Immature natural killer cell (primary cell): Measurements from ENCODE around the gene IGSF5. TPM values are rescaled to one million over a fixed set of nuclear protein-coding genes. Genes with fewer than 3 reads are reported as not detected.

Experiments
- DNase-seq, 3 donors: peaks; one replicate each; pipeline ENCODE4 v3.0.0; 2022; ENCODE audit warnings: mixed read lengths in 1 of 3
- H3K27ac Mint-ChIP-seq, 6 donors: one replicate each; pipeline ENCODE4 v1.8.0; 2020; ENCODE audit warnings: mixed read lengths in 6 of 6, mild to moderate bottlenecking in 5 of 6, inconsistent platforms in 4 of 6, moderate library complexity in 3 of 6
- H3K27me3 Mint-ChIP-seq, 3 donors: one replicate each; pipeline ENCODE4 v1.8.0; 2020 to 2021; ENCODE audit warnings: low read depth in 3 of 3, mild to moderate bottlenecking in 3 of 3, mixed read lengths in 3 of 3, moderate library complexity in 3 of 3, inconsistent platforms in 1 of 3
- H3K36me3 Mint-ChIP-seq, 3 donors: one replicate each; pipeline ENCODE4 v1.8.0; 2020; ENCODE audit warnings: mixed read lengths in 3 of 3, inconsistent platforms in 2 of 3, mild to moderate bottlenecking in 2 of 3
- H3K4me1 Mint-ChIP-seq, 2 donors: one replicate each; pipeline ENCODE4 v1.8.0; 2020; ENCODE audit warnings: inconsistent platforms in 2 of 2, mild to moderate bottlenecking in 2 of 2, mixed read lengths in 2 of 2, moderate library complexity in 1 of 2
- H3K4me3 Mint-ChIP-seq, 5 donors: one replicate each; pipeline ENCODE4 v1.8.0; 2020; ENCODE audit warnings: mild to moderate bottlenecking in 5 of 5, mixed read lengths in 5 of 5, inconsistent platforms in 3 of 5, moderate library complexity in 3 of 5
- H3K9me3 Mint-ChIP-seq, 6 donors: one replicate each; pipeline ENCODE4 v1.8.0; 2020; ENCODE audit warnings: mild to moderate bottlenecking in 6 of 6, mixed read lengths in 6 of 6, inconsistent platforms in 4 of 6, moderate library complexity in 3 of 6
- polyA plus RNA-seq, 3 donors: library from polyadenylated mRNA; unstranded; fragments of 300-500 nt; fragmentation: Illumina TruSeq; gene quantifications; one replicate each; pipeline ENCODE4 v1.2.3, GENCODE V29; 2021

IGSF5 gene
- polyA plus RNA-seq, 3 donors from 2014 or later, result not detected

DNA sequence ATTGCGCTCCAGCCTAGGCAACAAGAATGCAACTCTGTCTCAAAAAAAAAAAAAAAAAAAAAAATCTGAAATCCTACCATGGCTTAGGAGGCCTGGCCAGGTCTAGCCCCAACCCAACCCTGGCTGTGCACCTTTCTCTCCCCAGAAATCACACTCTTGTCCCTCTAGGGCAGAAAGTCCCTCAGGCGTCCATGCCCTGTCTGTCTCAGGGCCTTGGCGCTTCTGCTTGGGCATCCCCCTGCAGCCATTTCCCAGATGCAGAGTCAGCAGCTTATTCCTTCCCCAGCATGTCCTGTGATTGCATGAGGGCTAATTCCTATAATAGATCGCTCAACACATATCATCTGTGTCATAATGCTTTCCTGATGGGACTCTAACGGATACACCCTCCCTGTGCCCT lies 65.0 kb downstream of the IGSF5 start:
- DNase-seq, result no peak
- H3K27ac Mint-ChIP-seq, result no peak overlapping the region
- no peaks in the 10 kb centered on the region for H3K36me3 Mint-ChIP-seq
- no peaks in the 10 kb centered on the region for H3K4me1 Mint-ChIP-seq
- H3K27me3 Mint-ChIP-seq, result no peaks in the 10 kb centered on the region
- H3K9me3 Mint-ChIP-seq, result peaks cover 0 to 5% (median 0%) of the 10 kb centered on the region in 6 donors
- H3K4me3 Mint-ChIP-seq, result no peak overlapping the region

DNA sequence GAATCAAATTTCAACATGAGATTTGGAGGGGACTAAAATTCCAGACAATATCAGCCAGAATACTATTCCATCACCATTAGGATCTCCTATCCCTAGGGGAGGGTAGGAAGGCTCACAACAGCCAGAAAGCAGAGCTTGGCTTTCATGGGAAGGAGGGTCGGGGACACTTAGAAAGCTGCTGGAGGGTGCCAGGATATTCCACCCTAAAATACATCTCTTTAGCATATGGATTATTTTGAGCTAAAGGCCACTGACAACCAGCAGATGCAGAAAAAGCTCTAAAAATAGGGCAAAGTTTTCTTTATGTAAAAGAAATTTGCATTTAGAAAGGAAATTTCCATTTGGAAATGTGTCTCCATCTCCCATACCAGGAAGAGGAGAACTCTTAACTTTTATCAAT lies 68.0 kb downstream of the IGSF5 start:
- Mint-ChIP-seq H3K4me3 (no peak overlapping the region), H3K4me1 (no peaks in the 10 kb centered on the region), H3K9me3 (peaks cover 0 to 3% (median 0%) of the 10 kb centered on the region in 6 donors), H3K27me3 (peaks cover 0 to 1% (median 0%) of the 10 kb centered on the region in 3 donors), H3K27ac (no peak overlapping the region), H3K36me3 (no peaks in the 10 kb centered on the region)
- DNase-seq, result no peak

DNA sequence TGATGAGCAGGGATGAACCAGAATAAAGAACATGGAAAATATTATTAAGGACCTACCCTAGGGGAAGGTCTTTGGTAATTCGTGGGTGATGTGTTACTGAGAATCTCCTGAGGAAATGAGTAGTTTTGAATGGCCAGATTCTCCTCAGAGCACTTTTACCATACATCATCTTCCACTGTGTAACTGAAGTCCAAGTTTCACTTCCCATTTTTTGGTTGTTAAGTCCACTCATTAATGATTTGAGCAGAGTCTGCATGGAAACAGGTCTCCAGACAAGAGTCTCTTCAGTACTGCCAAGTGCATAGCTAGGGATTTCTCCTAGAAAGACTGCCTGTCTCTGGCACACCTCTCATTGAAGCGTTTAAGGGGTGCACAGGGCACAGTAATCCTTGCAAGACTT lies 73.6 kb downstream of the IGSF5 start:
- no peaks in the 10 kb centered on the region for H3K9me3 Mint-ChIP-seq
- H3K4me3 Mint-ChIP-seq, result no peak overlapping the region
- H3K27ac Mint-ChIP-seq, result no peak overlapping the region
- peaks cover 0 to 1% (median 0%) of the 10 kb centered on the region in 3 donors for H3K27me3 Mint-ChIP-seq
- DNase-seq, result no peak
- H3K4me1 Mint-ChIP-seq, result no peaks in the 10 kb centered on the region
- H3K36me3 Mint-ChIP-seq, result no peaks in the 10 kb centered on the region

GRCh38 chr21:39822042-39822441 lies 77.1 kb downstream of the IGSF5 start:
- peaks cover 0 to under 1% (median 0%) of the 10 kb centered on the region in 6 donors for H3K9me3 Mint-ChIP-seq
- no peak overlapping the region for H3K27ac Mint-ChIP-seq
- no peaks in the 10 kb centered on the region for H3K27me3 Mint-ChIP-seq
- no peaks in the 10 kb centered on the region for H3K4me1 Mint-ChIP-seq
- no peak overlapping the region for H3K4me3 Mint-ChIP-seq
- no peak for DNase-seq
- H3K36me3 Mint-ChIP-seq, result no peaks in the 10 kb centered on the region

GRCh38 chr21:39825250-39825649 lies 80.3 kb downstream of the IGSF5 start:
- Mint-ChIP-seq H3K36me3 (no peaks in the 10 kb centered on the region), H3K4me3 (no peak overlapping the region), H3K27ac (no peak overlapping the region), H3K4me1 (no peaks in the 10 kb centered on the region), H3K9me3 (peaks cover 0 to 2% (median 0%) of the 10 kb centered on the region in 6 donors), H3K27me3 (peaks cover 0 to 2% (median 1%) of the 10 kb centered on the region in 3 donors)
- DNase-seq, result no peak

- Mint-ChIP-seq H3K27me3 (peaks cover 0 to 3% (median 2%) of the 10 kb centered on the region in 3 donors), H3K4me1 (no peaks in the 10 kb centered on the region), H3K9me3 (peaks cover 0 to 3% (median 0%) of the 10 kb centered on the region in 6 donors), H3K27ac (no peak overlapping the region), H3K4me3 (no peak overlapping the region), H3K36me3 (no peaks in the 10 kb centered on the region)
- no peak for DNase-seq
These were observed 89.6 kb downstream of the IGSF5 start for GRCh38 chr21:39834543-39834942.

DNA sequence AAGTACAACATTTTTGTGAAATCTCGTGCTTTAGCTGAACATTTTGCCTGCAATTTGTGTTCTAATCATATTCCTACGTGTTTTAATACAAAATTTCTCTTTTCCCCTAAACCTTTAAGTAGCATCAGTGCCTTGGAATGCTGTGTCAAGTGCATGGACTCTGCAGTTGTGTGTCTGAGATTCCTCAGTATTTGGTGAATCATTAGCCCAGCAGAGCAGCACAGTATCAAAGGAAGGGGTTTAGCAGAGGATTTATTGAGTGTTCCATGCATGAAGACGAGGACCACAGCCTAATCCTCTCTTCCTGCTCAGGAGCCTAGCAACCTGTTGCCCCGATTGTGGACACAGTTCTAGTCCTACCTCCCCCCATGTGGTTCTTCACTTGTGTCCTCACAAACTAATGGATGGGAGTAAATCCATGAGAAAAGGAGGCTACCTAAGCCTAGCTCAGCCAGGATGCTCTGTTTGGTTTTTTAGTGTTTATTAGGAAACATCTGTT lies 92.9 kb downstream of the IGSF5 start:
- Mint-ChIP-seq H3K36me3 (no peaks in the 10 kb centered on the region), H3K4me3 (no peak overlapping the region), H3K9me3 (peaks cover 0 to 4% (median under 1%) of the 10 kb centered on the region in 6 donors), H3K4me1 (no peaks in the 10 kb centered on the region), H3K27ac (no peak overlapping the region), H3K27me3 (peaks cover 0 to 3% (median 0%) of the 10 kb centered on the region in 3 donors)
- DNase-seq, result no peak

DNA sequence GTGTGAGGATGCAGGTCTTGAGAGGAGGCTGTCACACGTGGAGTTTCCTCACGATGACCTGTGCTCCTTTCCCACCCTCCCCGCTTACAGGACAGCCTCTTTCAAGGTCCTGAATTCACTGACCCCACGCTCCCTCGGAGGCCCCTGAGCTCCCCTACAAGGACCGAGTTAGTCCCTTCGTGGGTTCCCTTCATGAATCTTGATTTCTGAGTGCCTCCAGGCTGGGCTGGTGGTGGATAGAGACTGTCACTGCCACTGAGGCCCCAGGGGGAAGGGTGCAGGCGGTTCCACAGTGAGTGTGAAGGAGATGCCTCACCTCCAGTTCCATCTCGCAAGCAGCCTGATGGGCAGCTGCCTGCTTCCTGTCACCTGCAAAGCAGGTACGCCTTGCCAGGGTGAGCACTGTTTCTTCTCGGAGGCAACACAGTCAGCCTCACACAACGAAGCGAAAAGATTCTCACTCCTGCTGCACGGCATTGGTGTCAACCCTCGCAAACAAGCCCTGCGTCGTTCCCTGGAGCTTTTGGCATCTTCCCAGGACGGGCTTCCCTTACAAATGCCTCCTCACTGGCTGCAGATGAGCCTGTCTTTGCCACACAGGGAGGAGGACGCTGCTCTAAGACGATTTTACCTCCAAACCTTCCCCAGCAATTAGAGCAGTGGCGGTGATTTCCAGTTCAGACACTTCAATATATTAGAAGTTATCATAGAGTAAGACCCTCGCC lies 95.6 kb downstream of the IGSF5 start:
- no peak overlapping the region for H3K4me3 Mint-ChIP-seq
- H3K9me3 Mint-ChIP-seq, result peaks cover 0 to 5% (median 0%) of the 10 kb centered on the region in 6 donors
- no peak for DNase-seq
- peaks cover 0 to 3% (median 3%) of the 10 kb centered on the region in 3 donors for H3K27me3 Mint-ChIP-seq
- no peaks in the 10 kb centered on the region for H3K4me1 Mint-ChIP-seq
- H3K27ac Mint-ChIP-seq, result no peak overlapping the region
- no peaks in the 10 kb centered on the region for H3K36me3 Mint-ChIP-seq

- no peaks in the 10 kb centered on the region for H3K36me3 Mint-ChIP-seq
- no peak overlapping the region for H3K4me3 Mint-ChIP-seq
- peaks cover 0 to 5% (median 3%) of the 10 kb centered on the region in 3 donors for H3K27me3 Mint-ChIP-seq
- no peak for DNase-seq
- no peak overlapping the region for H3K27ac Mint-ChIP-seq
- H3K4me1 Mint-ChIP-seq, result no peaks in the 10 kb centered on the region
- peaks cover 0 to 5% (median 0%) of the 10 kb centered on the region in 6 donors for H3K9me3 Mint-ChIP-seq
These were observed 97.9 kb downstream of the IGSF5 start for GRCh38 chr21:39842741-39843459.

- H3K36me3 Mint-ChIP-seq, result no peaks in the 10 kb centered on the region
- H3K4me3 Mint-ChIP-seq, result no peak overlapping the region
- peaks cover 0 to 5% (median 0%) of the 10 kb centered on the region in 6 donors for H3K9me3 Mint-ChIP-seq
- H3K4me1 Mint-ChIP-seq, result no peaks in the 10 kb centered on the region
- H3K27me3 Mint-ChIP-seq, result peaks cover 0 to 5% (median 0%) of the 10 kb centered on the region in 3 donors
- no peak overlapping the region for H3K27ac Mint-ChIP-seq
- DNase-seq, result no peak
These were observed 98.5 kb downstream of the IGSF5 start for GRCh38 chr21:39843483-39843882.

DNA sequence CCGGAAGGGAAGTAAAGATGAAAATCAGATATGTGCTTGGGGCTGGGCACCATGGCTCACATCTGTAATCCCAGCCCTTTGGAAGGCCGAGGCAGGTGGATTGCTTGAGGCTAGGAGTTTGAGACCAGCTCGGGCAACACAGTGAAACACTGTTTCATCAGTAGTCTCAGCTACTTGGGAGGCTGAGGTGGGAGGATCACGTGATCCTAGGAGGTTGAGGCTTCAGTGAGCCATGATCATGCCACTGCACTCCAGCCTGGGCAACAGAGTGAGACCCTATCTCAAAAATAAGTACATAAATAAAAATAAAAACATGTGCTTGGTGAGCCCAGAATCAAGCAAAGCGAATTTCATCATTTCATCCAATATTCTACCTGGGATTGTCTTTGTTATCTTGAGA lies 98.9 kb downstream of the IGSF5 start:
- H3K27me3 Mint-ChIP-seq, result peaks cover 0 to 5% (median 0%) of the 10 kb centered on the region in 3 donors
- peaks cover 0 to 5% (median 0%) of the 10 kb centered on the region in 6 donors for H3K9me3 Mint-ChIP-seq
- DNase-seq, result no peak
- H3K27ac Mint-ChIP-seq, result no peak overlapping the region
- H3K36me3 Mint-ChIP-seq, result no peaks in the 10 kb centered on the region
- no peaks in the 10 kb centered on the region for H3K4me1 Mint-ChIP-seq
- no peak overlapping the region for H3K4me3 Mint-ChIP-seq

GRCh38 chr21:39845571-39846130 lies 100.7 kb downstream of the IGSF5 start:
- DNase-seq, result no peak
- Mint-ChIP-seq H3K27me3 (peaks cover 0 to 5% (median 0%) of the 10 kb centered on the region in 3 donors), H3K27ac (no peak overlapping the region), H3K4me3 (no peak overlapping the region), H3K4me1 (no peaks in the 10 kb centered on the region), H3K9me3 (peaks cover 0 to 5% (median 0%) of the 10 kb centered on the region in 6 donors), H3K36me3 (no peaks in the 10 kb centered on the region)

GRCh38 chr21:39847877-39848276 lies 102.9 kb downstream of the IGSF5 start:
- H3K27ac Mint-ChIP-seq, result no peak overlapping the region
- peaks cover 0 to 3% (median under 1%) of the 10 kb centered on the region in 6 donors for H3K9me3 Mint-ChIP-seq
- H3K4me3 Mint-ChIP-seq, result no peak overlapping the region
- H3K4me1 Mint-ChIP-seq, result no peaks in the 10 kb centered on the region
- DNase-seq, result no peak
- H3K36me3 Mint-ChIP-seq, result no peaks in the 10 kb centered on the region
- H3K27me3 Mint-ChIP-seq, result peaks cover 0 to 7% (median 5%) of the 10 kb centered on the region in 3 donors
